ENCODE measurements around the gene ZNF224. TPM values are rescaled to one million over a fixed set of nuclear protein-coding genes. Genes with fewer than 3 reads are reported as not detected.

Gene ZNF224
- total and polyA plus RNA-seq, 2 of the 13 experiments (the other 11 are each of a cell fraction or from before 2014, with no cell fraction given), result 13.0 to 16.1 TPM

- TF ChIP-seq, protein P1, sequence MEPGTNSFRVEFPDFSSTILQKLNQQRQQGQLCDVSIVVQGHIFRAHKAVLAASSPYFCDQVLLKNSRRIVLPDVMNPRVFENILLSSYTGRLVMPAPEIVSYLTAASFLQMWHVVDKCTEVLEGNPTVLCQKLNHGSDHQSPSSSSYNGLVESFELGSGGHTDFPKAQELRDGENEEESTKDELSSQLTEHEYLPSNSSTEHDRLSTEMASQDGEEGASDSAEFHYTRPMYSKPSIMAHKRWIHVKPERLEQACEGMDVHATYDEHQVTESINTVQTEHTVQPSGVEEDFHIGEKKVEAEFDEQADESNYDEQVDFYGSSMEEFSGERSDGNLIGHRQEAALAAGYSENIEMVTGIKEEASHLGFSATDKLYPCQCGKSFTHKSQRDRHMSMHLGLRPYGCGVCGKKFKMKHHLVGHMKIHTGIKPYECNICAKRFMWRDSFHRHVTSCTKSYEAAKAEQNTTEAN (CRISPR knock-in tag; conservative IDR thresholded peaks at IDR 0.05), result peak; percentile 16; the same call in 1 of the 2 replicates
- no peak for TF ChIP-seq NFKB2 (CRISPR knock-in tag; IDR thresholded peaks at IDR 0.05; ENCODE audit: borderline replicate concordance)
- TF ChIP-seq ZNF768 (CRISPR knock-in tag; IDR thresholded peaks at IDR 0.05), result no peak
- no peak for TF ChIP-seq ZSCAN9 (CRISPR knock-in tag; IDR thresholded peaks at IDR 0.05; ENCODE audit: borderline replicate concordance)
- TF ChIP-seq, protein P2, sequence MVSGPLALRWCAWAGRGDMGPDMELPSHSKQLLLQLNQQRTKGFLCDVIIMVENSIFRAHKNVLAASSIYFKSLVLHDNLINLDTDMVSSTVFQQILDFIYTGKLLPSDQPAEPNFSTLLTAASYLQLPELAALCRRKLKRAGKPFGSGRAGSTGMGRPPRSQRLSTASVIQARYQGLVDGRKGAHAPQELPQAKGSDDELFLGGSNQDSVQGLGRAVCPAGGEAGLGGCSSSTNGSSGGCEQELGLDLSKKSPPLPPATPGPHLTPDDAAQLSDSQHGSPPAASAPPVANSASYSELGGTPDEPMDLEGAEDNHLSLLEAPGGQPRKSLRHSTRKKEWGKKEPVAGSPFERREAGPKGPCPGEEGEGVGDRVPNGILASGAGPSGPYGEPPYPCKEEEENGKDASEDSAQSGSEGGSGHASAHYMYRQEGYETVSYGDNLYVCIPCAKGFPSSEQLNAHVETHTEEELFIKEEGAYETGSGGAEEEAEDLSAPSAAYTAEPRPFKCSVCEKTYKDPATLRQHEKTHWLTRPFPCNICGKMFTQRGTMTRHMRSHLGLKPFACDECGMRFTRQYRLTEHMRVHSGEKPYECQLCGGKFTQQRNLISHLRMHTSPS (CRISPR knock-in tag; IDR thresholded peaks at IDR 0.05; ENCODE audit: low read depth), result no peak
- TF ChIP-seq, protein P3, sequence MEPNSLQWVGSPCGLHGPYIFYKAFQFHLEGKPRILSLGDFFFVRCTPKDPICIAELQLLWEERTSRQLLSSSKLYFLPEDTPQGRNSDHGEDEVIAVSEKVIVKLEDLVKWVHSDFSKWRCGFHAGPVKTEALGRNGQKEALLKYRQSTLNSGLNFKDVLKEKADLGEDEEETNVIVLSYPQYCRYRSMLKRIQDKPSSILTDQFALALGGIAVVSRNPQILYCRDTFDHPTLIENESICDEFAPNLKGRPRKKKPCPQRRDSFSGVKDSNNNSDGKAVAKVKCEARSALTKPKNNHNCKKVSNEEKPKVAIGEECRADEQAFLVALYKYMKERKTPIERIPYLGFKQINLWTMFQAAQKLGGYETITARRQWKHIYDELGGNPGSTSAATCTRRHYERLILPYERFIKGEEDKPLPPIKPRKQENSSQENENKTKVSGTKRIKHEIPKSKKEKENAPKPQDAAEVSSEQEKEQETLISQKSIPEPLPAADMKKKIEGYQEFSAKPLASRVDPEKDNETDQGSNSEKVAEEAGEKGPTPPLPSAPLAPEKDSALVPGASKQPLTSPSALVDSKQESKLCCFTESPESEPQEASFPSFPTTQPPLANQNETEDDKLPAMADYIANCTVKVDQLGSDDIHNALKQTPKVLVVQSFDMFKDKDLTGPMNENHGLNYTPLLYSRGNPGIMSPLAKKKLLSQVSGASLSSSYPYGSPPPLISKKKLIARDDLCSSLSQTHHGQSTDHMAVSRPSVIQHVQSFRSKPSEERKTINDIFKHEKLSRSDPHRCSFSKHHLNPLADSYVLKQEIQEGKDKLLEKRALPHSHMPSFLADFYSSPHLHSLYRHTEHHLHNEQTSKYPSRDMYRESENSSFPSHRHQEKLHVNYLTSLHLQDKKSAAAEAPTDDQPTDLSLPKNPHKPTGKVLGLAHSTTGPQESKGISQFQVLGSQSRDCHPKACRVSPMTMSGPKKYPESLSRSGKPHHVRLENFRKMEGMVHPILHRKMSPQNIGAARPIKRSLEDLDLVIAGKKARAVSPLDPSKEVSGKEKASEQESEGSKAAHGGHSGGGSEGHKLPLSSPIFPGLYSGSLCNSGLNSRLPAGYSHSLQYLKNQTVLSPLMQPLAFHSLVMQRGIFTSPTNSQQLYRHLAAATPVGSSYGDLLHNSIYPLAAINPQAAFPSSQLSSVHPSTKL (CRISPR knock-in tag; IDR thresholded peaks at IDR 0.05), result 0 out of 2 replicates have a peak, but pooled peaks have one; percentile 48
- TF ChIP-seq RBM39 (IDR thresholded peaks at IDR 0.05; ENCODE audit: low read depth, low read length, poor library complexity, severe bottlenecking), result peak; percentile 63
- TF ChIP-seq ZNF687 (CRISPR knock-in tag; IDR thresholded peaks at IDR 0.05), result peak; percentile 57
- TF ChIP-seq, protein P4, sequence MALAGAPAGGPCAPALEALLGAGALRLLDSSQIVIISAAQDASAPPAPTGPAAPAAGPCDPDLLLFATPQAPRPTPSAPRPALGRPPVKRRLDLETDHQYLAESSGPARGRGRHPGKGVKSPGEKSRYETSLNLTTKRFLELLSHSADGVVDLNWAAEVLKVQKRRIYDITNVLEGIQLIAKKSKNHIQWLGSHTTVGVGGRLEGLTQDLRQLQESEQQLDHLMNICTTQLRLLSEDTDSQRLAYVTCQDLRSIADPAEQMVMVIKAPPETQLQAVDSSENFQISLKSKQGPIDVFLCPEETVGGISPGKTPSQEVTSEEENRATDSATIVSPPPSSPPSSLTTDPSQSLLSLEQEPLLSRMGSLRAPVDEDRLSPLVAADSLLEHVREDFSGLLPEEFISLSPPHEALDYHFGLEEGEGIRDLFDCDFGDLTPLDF (CRISPR knock-in tag; IDR thresholded peaks at IDR 0.05), result peak; percentile 91
- TF ChIP-seq ZBTB37 (CRISPR knock-in tag; IDR thresholded peaks at IDR 0.05), result no peak
- 0 out of 2 replicates have a peak, but pooled peaks have one; percentile 54 for TF ChIP-seq BRCA1 (CRISPR knock-in tag; IDR thresholded peaks at IDR 0.05)
- no peak for TF ChIP-seq HMGA1 (CRISPR knock-in tag; conservative IDR thresholded peaks at IDR 0.05)
- peak; percentile 79 for TF ChIP-seq TARDBP (CRISPR knock-in tag; IDR thresholded peaks at IDR 0.05)
These were observed at the start of gene ZNF224 (continued) for GRCh38 chr19:44093931-44094765.

Measured in HepG2 (cell line).